ENCODE results near the gene COL25A1. TPM values are rescaled to one million over a fixed set of nuclear protein-coding genes. Genes with fewer than 3 reads are reported as not detected.
"Not testable (repeated sequence)": the region's sequence is repeated elsewhere in the genome, so short reads cannot be mapped to it uniquely, and the experiment has no call there.

The COL25A1 gene
- total and polyA plus RNA-seq, 5 donors from 2014 or later = 0.19 TPM; not detected in 4

DNA sequence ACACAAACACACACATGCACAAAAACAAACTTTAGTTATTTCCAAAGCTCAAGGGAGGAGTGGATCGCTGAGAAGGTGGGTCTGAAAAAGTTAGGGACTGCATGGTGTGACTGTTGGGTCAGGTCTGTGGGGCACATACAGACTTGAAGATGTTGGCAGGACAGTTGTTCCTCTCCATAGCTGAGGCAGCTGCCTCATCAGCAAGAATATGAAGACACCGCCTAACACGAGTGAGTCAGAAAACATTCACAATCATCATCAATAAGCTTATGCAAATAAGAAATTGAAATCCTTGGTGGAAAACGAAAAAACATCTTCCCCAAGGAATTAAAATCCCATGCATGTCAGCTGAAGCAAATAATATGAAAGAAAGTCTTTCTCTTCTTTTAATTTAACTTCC, 148.0 kb downstream of the COL25A1 start:
- H3K27me3 ChIP-seq (ENCODE audit: control insufficient read depth, insufficient read depth, low read length) = no peaks in the 10 kb centered on the region
- H3K27me3 Mint-ChIP-seq = no peaks in the 10 kb centered on the region
- no peaks in the 10 kb centered on the region for H3K4me1 Mint-ChIP-seq
- H3K36me3 ChIP-seq (ENCODE audit: control insufficient read depth, insufficient read depth, low read length) = no peaks in the 10 kb centered on the region
- H3K9me3 ChIP-seq (ENCODE audit: control insufficient read depth in 2 of 2, low read length in 2 of 2) = no peaks in the 10 kb centered on the region
- ATAC-seq (ENCODE audit: low read depth in 2 of 2) (no peak), DNase-seq (no peak)
- H3K36me3 Mint-ChIP-seq = no peaks in the 10 kb centered on the region
- H3K4me3 Mint-ChIP-seq = no peak overlapping the region
- no peaks in the 10 kb centered on the region for H3K4me1 ChIP-seq (ENCODE audit: control insufficient read depth, insufficient read depth, low read length, poor library complexity, severe bottlenecking)
- H3K27ac Mint-ChIP-seq = no peak overlapping the region
- no peak overlapping the region for H3K27ac ChIP-seq (ENCODE audit: insufficient read depth, low read length, poor library complexity, severe bottlenecking)
- peaks cover 0 to 2% (median 0%) of the 10 kb centered on the region in 7 donors for H3K9me3 Mint-ChIP-seq
- no peak overlapping the region for H3K4me3 ChIP-seq (ENCODE audit: low read depth, low read length)

DNA sequence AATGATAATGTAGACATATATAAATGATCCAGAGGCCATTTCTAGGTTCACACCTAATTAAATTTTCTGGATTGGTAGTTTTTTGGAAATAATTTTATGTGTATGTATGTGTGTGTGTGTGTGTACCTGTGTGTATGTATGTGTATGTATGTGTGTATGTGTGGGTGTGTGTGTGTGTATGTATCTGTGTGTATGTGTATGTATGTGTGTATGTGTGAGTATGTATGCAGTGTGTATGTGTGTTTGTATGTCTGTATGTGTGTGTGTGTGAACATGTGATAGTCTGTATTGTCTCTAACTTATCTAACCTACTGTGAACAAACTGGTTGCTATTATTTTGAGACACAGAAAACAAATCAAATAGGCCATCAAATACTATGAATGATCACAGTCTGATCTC, 152.6 kb downstream of the COL25A1 start:
- DNase-seq (no peak), ATAC-seq (ENCODE audit: low read depth in 2 of 2) (no peak)
- Mint-ChIP-seq H3K4me1 (no peaks in the 10 kb centered on the region), H3K4me3 (no peak overlapping the region), H3K27ac (no peak overlapping the region), H3K27me3 (no peaks in the 10 kb centered on the region), H3K36me3 (no peaks in the 10 kb centered on the region), H3K9me3 (peaks cover 0 to 4% (median 0%) of the 10 kb centered on the region in 7 donors)
- Histone ChIP-seq H3K4me1 (ENCODE audit: control insufficient read depth, insufficient read depth, low read length, poor library complexity, severe bottlenecking) (no peaks in the 10 kb centered on the region), H3K4me3 (ENCODE audit: low read depth, low read length) (no peak overlapping the region), H3K9me3 (ENCODE audit: control insufficient read depth in 2 of 2, low read length in 2 of 2) (no peaks in the 10 kb centered on the region), H3K27me3 (ENCODE audit: control insufficient read depth, insufficient read depth, low read length) (no peaks in the 10 kb centered on the region), H3K36me3 (ENCODE audit: control insufficient read depth, insufficient read depth, low read length) (no peaks in the 10 kb centered on the region), H3K27ac (ENCODE audit: insufficient read depth, low read length, poor library complexity, severe bottlenecking) (no peak overlapping the region)

DNA sequence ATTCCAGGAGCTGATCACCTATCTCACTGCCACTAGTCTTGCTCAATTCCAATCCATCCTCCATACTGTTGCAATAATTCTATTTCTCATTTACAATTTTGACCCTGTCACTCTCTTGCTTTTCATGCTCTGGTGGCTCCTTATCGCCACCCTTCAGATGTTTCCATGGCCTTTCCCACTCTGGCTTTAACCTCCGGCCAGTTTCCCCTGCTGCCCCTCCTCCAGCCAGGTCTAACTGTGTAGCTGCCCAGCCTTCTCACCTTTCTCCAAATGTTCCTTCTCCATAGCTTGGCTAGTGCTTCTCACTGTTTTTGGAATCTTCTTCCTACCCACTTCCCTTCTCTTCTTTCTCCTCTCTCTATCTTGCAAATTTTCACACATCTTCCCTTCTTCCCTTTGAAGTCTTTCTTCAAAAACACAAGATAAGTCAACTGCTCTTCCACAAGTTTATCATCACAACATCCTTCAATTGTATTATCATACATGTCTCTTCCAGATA, 153.8 kb downstream of the COL25A1 start:
- H3K36me3 Mint-ChIP-seq = no peaks in the 10 kb centered on the region
- H3K4me1 Mint-ChIP-seq = no peaks in the 10 kb centered on the region
- DNase-seq (no peak), ATAC-seq (ENCODE audit: low read depth in 2 of 2) (no peak)
- Histone ChIP-seq H3K27me3 (ENCODE audit: control insufficient read depth, insufficient read depth, low read length) (no peaks in the 10 kb centered on the region), H3K27ac (ENCODE audit: insufficient read depth, low read length, poor library complexity, severe bottlenecking) (no peak overlapping the region), H3K36me3 (ENCODE audit: control insufficient read depth, insufficient read depth, low read length) (no peaks in the 10 kb centered on the region), H3K9me3 (ENCODE audit: control insufficient read depth in 2 of 2, low read length in 2 of 2) (no peaks in the 10 kb centered on the region), H3K4me3 (ENCODE audit: low read depth, low read length) (no peak overlapping the region), H3K4me1 (ENCODE audit: control insufficient read depth, insufficient read depth, low read length, poor library complexity, severe bottlenecking) (no peaks in the 10 kb centered on the region)
- H3K4me3 Mint-ChIP-seq = no peak overlapping the region
- H3K27me3 Mint-ChIP-seq = no peaks in the 10 kb centered on the region
- H3K9me3 Mint-ChIP-seq = peaks cover 0 to 4% (median 0%) of the 10 kb centered on the region in 7 donors
- no peak overlapping the region for H3K27ac Mint-ChIP-seq

DNA sequence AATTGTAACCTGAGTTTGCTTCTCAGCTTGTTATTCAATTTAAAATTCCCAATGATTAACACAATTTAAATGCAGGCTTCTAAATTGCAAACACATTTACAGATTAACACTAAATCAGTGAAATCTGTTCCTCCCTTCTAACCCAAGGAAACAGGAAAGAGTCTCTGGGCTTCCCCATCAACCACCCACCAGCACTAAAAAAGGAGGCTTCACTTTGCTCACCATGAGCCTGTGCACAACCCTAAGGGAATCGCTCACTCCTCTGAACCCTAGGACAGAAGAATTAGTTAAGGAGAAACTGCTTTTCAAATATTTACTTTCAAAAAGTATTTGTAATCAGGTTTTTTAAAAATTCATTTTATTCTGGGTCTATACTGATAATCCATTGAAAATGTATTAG, 155.3 kb downstream of the COL25A1 start:
- H3K4me3 Mint-ChIP-seq = no peak overlapping the region
- H3K27ac ChIP-seq (ENCODE audit: insufficient read depth, low read length, poor library complexity, severe bottlenecking) = no peak overlapping the region
- H3K27ac Mint-ChIP-seq = no peak overlapping the region
- H3K9me3 Mint-ChIP-seq = peaks cover 0 to 10% (median 2%) of the 10 kb centered on the region in 7 donors
- H3K36me3 Mint-ChIP-seq = no peaks in the 10 kb centered on the region
- H3K27me3 ChIP-seq (ENCODE audit: control insufficient read depth, insufficient read depth, low read length) = no peaks in the 10 kb centered on the region
- H3K36me3 ChIP-seq (ENCODE audit: control insufficient read depth, insufficient read depth, low read length) = no peaks in the 10 kb centered on the region
- no peaks in the 10 kb centered on the region for H3K4me1 ChIP-seq (ENCODE audit: control insufficient read depth, insufficient read depth, low read length, poor library complexity, severe bottlenecking)
- DNase-seq = no peak
- H3K4me3 ChIP-seq (ENCODE audit: low read depth, low read length) = no peak overlapping the region
- no peaks in the 10 kb centered on the region for H3K4me1 Mint-ChIP-seq
- H3K27me3 Mint-ChIP-seq = no peaks in the 10 kb centered on the region
- ATAC-seq (ENCODE audit: low read depth in 2 of 2) = no peak
- no peaks in the 10 kb centered on the region for H3K9me3 ChIP-seq (ENCODE audit: control insufficient read depth in 2 of 2, low read length in 2 of 2)

DNA sequence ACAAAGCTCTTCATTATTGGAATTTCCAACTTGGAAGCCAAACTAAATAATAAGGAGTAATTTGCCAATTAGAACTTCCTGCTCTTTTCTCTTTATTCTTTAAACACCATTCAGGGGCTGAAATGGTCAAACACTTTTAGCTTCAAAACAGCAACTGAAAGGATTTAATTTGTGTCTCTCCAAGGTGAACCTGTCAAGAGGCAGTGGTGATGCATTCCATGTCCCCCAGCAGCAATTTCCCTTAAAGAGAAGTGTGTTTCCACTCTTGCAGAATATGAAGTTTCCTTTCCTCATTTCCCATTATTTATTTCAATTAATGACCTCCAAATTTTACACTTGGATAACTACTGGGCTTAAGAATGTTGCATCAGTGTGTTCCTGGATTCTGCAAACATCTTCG, 156.0 kb downstream of the COL25A1 start:
- no peak overlapping the region for H3K4me3 Mint-ChIP-seq
- H3K27me3 ChIP-seq (ENCODE audit: control insufficient read depth, insufficient read depth, low read length) = no peaks in the 10 kb centered on the region
- H3K9me3 ChIP-seq (ENCODE audit: control insufficient read depth in 2 of 2, low read length in 2 of 2) = no peaks in the 10 kb centered on the region
- no peak overlapping the region for H3K27ac ChIP-seq (ENCODE audit: insufficient read depth, low read length, poor library complexity, severe bottlenecking)
- H3K9me3 Mint-ChIP-seq = peaks cover 0 to 15% (median 4%) of the 10 kb centered on the region in 7 donors
- H3K36me3 ChIP-seq (ENCODE audit: control insufficient read depth, insufficient read depth, low read length) = no peaks in the 10 kb centered on the region
- no peaks in the 10 kb centered on the region for H3K36me3 Mint-ChIP-seq
- H3K4me1 Mint-ChIP-seq = no peaks in the 10 kb centered on the region
- no peaks in the 10 kb centered on the region for H3K27me3 Mint-ChIP-seq
- no peaks in the 10 kb centered on the region for H3K4me1 ChIP-seq (ENCODE audit: control insufficient read depth, insufficient read depth, low read length, poor library complexity, severe bottlenecking)
- H3K4me3 ChIP-seq (ENCODE audit: low read depth, low read length) = no peak overlapping the region
- ATAC-seq (ENCODE audit: low read depth in 2 of 2) (no peak), DNase-seq (no peak)
- no peak overlapping the region for H3K27ac Mint-ChIP-seq

DNA sequence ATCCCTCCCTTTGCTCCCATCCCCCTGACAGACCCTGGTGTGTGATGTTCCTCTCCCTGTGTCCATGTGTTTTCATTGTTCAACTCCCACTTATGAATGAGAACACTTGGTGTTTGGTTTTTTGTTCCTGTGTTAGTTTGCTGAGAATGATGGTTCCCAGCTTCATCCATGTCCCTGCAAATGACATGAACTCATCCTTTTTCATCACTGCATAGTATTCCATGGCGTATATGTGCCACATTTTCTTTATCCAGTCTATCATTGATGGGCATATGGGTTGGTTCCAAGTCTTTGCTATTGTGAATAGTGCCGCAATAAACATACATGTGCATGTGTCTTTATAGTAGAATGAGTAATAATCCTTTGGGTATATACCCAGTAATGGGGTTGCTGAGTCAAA, 164.3 kb downstream of the COL25A1 start:
- H3K4me1 ChIP-seq (ENCODE audit: control insufficient read depth, insufficient read depth, low read length, poor library complexity, severe bottlenecking); H3K4me3 ChIP-seq (ENCODE audit: low read depth, low read length); ATAC-seq (ENCODE audit: low read depth in 2 of 2); H3K27ac Mint-ChIP-seq; H3K27me3 Mint-ChIP-seq; H3K4me1 Mint-ChIP-seq; H3K27ac ChIP-seq (ENCODE audit: insufficient read depth, low read length, poor library complexity, severe bottlenecking); H3K27me3 ChIP-seq (ENCODE audit: control insufficient read depth, insufficient read depth, low read length); DNase-seq; H3K9me3 ChIP-seq (ENCODE audit: control insufficient read depth in 2 of 2, low read length in 2 of 2); H3K36me3 ChIP-seq (ENCODE audit: control insufficient read depth, insufficient read depth, low read length); H3K4me3 Mint-ChIP-seq; H3K36me3 Mint-ChIP-seq: not testable (repeated sequence)
- H3K9me3 Mint-ChIP-seq = peaks cover 0 to 10% (median 1%) of the 10 kb centered on the region in 7 donors

DNA sequence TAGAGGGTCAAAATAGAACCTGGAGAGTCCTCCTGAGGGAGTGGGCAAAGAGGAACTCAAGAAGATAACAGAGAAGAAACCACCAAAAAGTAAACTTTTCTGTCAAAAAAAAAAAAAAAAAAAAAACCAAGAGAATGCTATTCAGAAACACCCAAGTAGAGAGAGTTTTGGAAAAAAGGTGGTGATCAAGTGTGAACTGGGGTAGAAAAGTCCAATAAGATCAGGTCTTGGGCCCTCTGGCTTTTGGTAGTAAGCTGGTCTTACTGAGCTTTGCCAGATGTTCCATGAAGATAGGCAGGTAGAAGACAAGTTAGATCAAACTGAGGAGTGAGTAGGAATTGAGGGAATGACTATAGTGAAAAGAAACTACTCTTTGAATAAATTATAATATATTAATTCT, 167.5 kb downstream of the COL25A1 start:
- Histone ChIP-seq H3K27ac (ENCODE audit: insufficient read depth, low read length, poor library complexity, severe bottlenecking) (no peak overlapping the region), H3K4me3 (ENCODE audit: low read depth, low read length) (no peak overlapping the region), H3K27me3 (ENCODE audit: control insufficient read depth, insufficient read depth, low read length) (no peaks in the 10 kb centered on the region), H3K36me3 (ENCODE audit: control insufficient read depth, insufficient read depth, low read length) (no peaks in the 10 kb centered on the region), H3K4me1 (ENCODE audit: control insufficient read depth, insufficient read depth, low read length, poor library complexity, severe bottlenecking) (no peaks in the 10 kb centered on the region), H3K9me3 (ENCODE audit: control insufficient read depth in 2 of 2, low read length in 2 of 2) (no peaks in the 10 kb centered on the region)
- peaks cover 0 to 3% (median 0%) of the 10 kb centered on the region in 7 donors for H3K9me3 Mint-ChIP-seq
- H3K4me1 Mint-ChIP-seq = no peaks in the 10 kb centered on the region
- DNase-seq (no peak), ATAC-seq (ENCODE audit: low read depth in 2 of 2) (no peak)
- H3K4me3 Mint-ChIP-seq = no peak overlapping the region
- H3K27ac Mint-ChIP-seq = no peak overlapping the region
- H3K27me3 Mint-ChIP-seq = no peaks in the 10 kb centered on the region
- no peaks in the 10 kb centered on the region for H3K36me3 Mint-ChIP-seq

DNA sequence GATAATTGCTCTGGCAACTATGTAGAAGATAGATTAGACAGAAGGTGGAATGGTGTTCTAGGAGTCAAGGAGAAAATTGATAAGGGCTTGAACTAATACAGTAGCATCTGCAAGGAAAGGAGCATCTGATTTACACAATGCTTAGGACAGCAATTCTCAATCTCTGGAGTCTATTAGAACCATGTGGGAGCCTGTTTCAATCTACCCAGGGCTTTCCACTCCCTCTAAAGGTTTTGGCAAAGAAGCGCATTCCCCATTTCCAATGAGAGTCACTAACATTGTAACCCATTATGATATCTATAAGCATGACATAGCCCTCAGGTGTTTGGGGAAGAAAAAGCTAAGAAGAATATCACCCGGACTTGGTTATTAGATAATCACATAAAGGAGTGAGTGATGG, 168.2 kb downstream of the COL25A1 start:
- no peaks in the 10 kb centered on the region for H3K4me1 ChIP-seq (ENCODE audit: control insufficient read depth, insufficient read depth, low read length, poor library complexity, severe bottlenecking)
- Mint-ChIP-seq H3K4me3 (no peak overlapping the region), H3K9me3 (peaks cover 0 to 3% (median 0%) of the 10 kb centered on the region in 7 donors), H3K36me3 (no peaks in the 10 kb centered on the region), H3K27ac (no peak overlapping the region), H3K27me3 (no peaks in the 10 kb centered on the region), H3K4me1 (no peaks in the 10 kb centered on the region)
- no peaks in the 10 kb centered on the region for H3K36me3 ChIP-seq (ENCODE audit: control insufficient read depth, insufficient read depth, low read length)
- ATAC-seq (ENCODE audit: low read depth in 2 of 2) (no peak), DNase-seq (no peak)
- H3K9me3 ChIP-seq (ENCODE audit: control insufficient read depth in 2 of 2, low read length in 2 of 2) = no peaks in the 10 kb centered on the region
- H3K27me3 ChIP-seq (ENCODE audit: control insufficient read depth, insufficient read depth, low read length) = no peaks in the 10 kb centered on the region
- H3K27ac ChIP-seq (ENCODE audit: insufficient read depth, low read length, poor library complexity, severe bottlenecking) = no peak overlapping the region
- no peak overlapping the region for H3K4me3 ChIP-seq (ENCODE audit: low read depth, low read length)

Measured in CD4-positive, CD25-positive, alpha-beta regulatory T cell (primary cell).